KMS-11 (cell line): ENCODE results near the gene GPC1.

Source experiments
- H2AFZ ChIP-seq: fragments of 200-600 bp; sonication (generic); 2 replicates; pipeline ENCODE4 v1.6.1; 2016; ENCODE audit warnings: antibody characterized with exemption, mixed run types, low read depth
- H3K27ac ChIP-seq: fragments of 200-600 bp; sonication (generic); 2 replicates; pipeline ENCODE4 v1.6.1; 2016; ENCODE audit warnings: mild to moderate bottlenecking, mixed run types
- H3K27me3 ChIP-seq: fragments of 200-600 bp; sonication (generic); 2 replicates; pipeline ENCODE4 v1.6.1; 2017; ENCODE audit warnings: mild to moderate bottlenecking, low read depth, mixed run types, moderate library complexity; ENCODE audit not compliant: insufficient read depth
- H3K36me3 ChIP-seq: fragments of 200-600 bp; sonication (generic); 2 replicates; pipeline ENCODE4 v1.6.1; 2017; ENCODE audit warnings: mild to moderate bottlenecking, mixed run types; ENCODE audit not compliant: insufficient read depth
- H3K4me1 ChIP-seq: fragments of 200-600 bp; sonication (generic); 2 replicates; pipeline ENCODE4 v1.6.1; 2016; ENCODE audit warnings: mild to moderate bottlenecking, low read depth, mixed run types; ENCODE audit not compliant: poor library complexity, severe bottlenecking
- H3K4me2 ChIP-seq: fragments of 200-600 bp; sonication (generic); 2 replicates; pipeline ENCODE4 v1.7.0; 2016; ENCODE audit warnings: mild to moderate bottlenecking, mixed run types
- H3K4me3 ChIP-seq: fragments of 200-600 bp; sonication (generic); IDR thresholded peaks from 2 replicates; pipeline ENCODE4 v1.6.1; 2017; ENCODE audit warnings: low read depth, low read length, mixed read lengths; ENCODE audit not compliant: insufficient read depth
- H3K79me2 ChIP-seq: fragments of 200-600 bp; sonication (generic); 2 replicates; pipeline ENCODE4 v1.6.1; 2016; ENCODE audit warnings: low read depth, mixed run types; ENCODE audit not compliant: insufficient read depth
- H3K9ac ChIP-seq: fragments of 200-600 bp; sonication (generic); 2 replicates; pipeline ENCODE4 v1.6.1; 2016; ENCODE audit warnings: mild to moderate bottlenecking, mixed run types
- H4K20me1 ChIP-seq: fragments of 200-600 bp; sonication (generic); 2 replicates; pipeline ENCODE4 v1.6.1; 2016; ENCODE audit warnings: mild to moderate bottlenecking, mixed run types; ENCODE audit not compliant: insufficient read depth
- TF ChIP-seq, protein P1 (sequence below): fragments of 200-600 bp; sonication (generic); conservative IDR thresholded peaks from 2 replicates; pipeline ENCODE4 v1.6.1; 2017; ENCODE audit warnings: low read depth, mild to moderate bottlenecking, antibody characterized with exemption, low read length, moderate library complexity, mixed read lengths

The GPC1 gene

DNA sequence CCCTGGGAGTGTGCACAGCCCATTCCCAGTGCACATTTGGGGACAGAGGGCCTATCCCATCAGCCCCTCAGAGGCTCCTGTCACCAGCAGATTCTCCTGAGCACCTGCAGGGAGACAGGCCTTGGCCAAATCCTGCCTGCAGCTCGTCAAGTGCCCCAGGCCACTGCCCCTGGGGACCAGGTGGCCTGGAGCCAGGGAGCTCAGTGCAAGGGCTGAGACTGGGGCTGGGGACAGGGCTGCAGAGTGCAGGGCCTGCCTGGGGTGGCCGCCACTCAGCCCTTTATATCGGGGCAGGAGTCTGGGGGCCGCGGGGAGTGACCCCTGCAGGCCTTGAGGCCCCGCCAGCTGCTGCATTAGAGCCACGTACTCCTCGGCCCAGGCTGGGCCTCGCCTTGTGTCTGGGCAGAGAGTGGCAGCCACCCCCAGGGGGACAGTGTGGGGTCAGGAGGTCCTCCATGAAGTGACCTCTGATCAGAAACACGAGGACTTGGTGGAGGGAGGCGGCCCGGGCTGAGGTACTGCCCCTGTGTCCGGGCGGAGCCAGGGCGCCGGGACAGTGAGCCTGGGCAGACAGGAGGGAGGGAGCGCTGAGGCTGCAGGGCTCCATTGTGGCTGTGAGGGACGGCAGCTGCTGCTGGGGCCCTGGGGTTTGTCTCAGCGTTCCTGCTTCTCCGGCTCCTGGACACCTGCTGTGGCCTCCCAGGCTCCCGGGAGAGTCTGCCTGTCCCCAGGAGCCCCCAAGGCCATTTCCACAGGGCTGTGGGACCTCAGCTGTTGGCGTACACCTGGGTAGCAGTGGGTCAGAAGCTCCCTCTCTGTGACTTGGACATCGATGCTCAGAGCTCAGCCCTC is 24.2 kb downstream of the GPC1 start:
- H3K4me2 ChIP-seq: no peak overlapping the region

DNA sequence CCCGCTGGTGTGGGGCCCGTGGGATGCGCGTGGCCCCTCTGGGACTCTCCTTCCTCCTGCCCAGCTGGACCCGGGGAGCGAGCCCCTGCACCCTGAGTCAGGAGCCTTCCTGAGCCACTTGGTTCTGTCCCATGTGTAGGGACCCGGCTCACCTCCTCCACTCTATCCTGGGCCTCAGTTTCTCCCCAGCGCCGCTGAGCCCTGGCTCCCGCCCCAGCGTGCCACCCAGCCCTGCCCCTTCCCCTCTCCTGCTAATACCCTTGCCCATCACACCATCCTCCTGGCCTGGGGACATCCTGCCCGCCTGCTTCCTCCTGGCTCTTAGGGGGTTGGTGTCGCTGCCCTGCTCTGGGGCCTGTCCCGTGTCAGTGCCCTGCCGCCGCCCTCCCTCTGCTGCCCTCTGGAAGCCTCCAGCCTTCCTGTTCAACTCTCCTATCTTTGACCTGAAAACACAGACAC is 24.8 kb downstream of the GPC1 start:
- no peak overlapping the region for H2AFZ ChIP-seq
- H3K27ac ChIP-seq: no peak overlapping the region
- H3K36me3 ChIP-seq: no peaks in the 10 kb centered on the region
- TF ChIP-seq, protein P1, sequence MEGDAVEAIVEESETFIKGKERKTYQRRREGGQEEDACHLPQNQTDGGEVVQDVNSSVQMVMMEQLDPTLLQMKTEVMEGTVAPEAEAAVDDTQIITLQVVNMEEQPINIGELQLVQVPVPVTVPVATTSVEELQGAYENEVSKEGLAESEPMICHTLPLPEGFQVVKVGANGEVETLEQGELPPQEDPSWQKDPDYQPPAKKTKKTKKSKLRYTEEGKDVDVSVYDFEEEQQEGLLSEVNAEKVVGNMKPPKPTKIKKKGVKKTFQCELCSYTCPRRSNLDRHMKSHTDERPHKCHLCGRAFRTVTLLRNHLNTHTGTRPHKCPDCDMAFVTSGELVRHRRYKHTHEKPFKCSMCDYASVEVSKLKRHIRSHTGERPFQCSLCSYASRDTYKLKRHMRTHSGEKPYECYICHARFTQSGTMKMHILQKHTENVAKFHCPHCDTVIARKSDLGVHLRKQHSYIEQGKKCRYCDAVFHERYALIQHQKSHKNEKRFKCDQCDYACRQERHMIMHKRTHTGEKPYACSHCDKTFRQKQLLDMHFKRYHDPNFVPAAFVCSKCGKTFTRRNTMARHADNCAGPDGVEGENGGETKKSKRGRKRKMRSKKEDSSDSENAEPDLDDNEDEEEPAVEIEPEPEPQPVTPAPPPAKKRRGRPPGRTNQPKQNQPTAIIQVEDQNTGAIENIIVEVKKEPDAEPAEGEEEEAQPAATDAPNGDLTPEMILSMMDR: no peak
- H3K4me3 ChIP-seq: no peak overlapping the region
- H4K20me1 ChIP-seq: no peaks in the 10 kb centered on the region
- H3K9ac ChIP-seq: no peak overlapping the region
- no peaks in the 10 kb centered on the region for H3K79me2 ChIP-seq
- no peaks in the 10 kb centered on the region for H3K4me1 ChIP-seq
- H3K4me2 ChIP-seq: no peak overlapping the region
- peaks cover 15% of the 10 kb centered on the region for H3K27me3 ChIP-seq

More for the DNA sequence above, 24.2 kb downstream of the GPC1 start:
- Histone ChIP-seq H3K79me2 (no peaks in the 10 kb centered on the region), H3K4me3 (no peak overlapping the region), H3K9ac (no peak overlapping the region), H3K36me3 (no peaks in the 10 kb centered on the region), H3K4me1 (no peaks in the 10 kb centered on the region), H4K20me1 (no peaks in the 10 kb centered on the region), H3K27me3 (peaks cover 22% of the 10 kb centered on the region), H2AFZ (no peak overlapping the region), H3K27ac (no peak overlapping the region)
- TF ChIP-seq, protein P1: no peak

DNA sequence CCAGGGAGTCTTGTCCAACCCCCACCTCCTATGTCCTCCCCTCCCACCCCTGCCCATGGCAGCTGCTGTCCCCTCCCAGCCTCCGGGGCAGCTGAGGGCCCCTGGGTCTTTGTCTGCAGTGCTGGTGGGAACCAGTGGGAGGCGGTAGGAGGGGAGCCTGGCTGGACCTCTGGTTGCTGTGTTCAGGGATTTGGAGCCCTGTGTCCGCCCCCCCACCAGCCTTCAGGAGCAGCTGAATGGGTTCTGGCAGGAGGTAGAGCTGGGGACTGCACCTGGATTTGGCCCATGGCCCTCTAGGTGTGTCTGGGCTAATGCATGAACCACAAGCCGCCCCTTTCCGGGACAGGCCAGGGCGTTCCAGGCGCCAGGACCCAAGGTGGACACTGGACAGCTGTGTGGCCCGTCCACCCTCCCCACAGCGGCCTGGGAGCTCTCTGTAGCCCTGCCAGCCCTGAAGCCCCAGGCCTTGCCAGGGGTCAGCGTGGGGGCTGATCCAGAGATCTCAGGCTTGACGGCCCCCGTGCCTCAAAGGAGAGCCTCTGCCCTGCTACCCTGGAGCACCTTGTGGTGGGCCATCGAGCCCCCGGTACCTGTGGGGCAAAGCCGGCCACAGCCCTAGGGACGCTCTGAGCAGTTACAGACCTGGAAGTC is 25.4 kb downstream of the GPC1 start:
- H3K4me3 ChIP-seq: no peak overlapping the region
- no peaks in the 10 kb centered on the region for H3K4me1 ChIP-seq
- no peaks in the 10 kb centered on the region for H3K36me3 ChIP-seq
- peaks cover 10% of the 10 kb centered on the region; the same call in 1 of the 2 replicates for H3K27me3 ChIP-seq
- TF ChIP-seq, protein P1: no peak
- H2AFZ ChIP-seq: no peak overlapping the region
- no peaks in the 10 kb centered on the region for H4K20me1 ChIP-seq
- no peak overlapping the region for H3K4me2 ChIP-seq
- H3K27ac ChIP-seq: no peak overlapping the region
- H3K79me2 ChIP-seq: no peaks in the 10 kb centered on the region
- no peak overlapping the region for H3K9ac ChIP-seq

DNA sequence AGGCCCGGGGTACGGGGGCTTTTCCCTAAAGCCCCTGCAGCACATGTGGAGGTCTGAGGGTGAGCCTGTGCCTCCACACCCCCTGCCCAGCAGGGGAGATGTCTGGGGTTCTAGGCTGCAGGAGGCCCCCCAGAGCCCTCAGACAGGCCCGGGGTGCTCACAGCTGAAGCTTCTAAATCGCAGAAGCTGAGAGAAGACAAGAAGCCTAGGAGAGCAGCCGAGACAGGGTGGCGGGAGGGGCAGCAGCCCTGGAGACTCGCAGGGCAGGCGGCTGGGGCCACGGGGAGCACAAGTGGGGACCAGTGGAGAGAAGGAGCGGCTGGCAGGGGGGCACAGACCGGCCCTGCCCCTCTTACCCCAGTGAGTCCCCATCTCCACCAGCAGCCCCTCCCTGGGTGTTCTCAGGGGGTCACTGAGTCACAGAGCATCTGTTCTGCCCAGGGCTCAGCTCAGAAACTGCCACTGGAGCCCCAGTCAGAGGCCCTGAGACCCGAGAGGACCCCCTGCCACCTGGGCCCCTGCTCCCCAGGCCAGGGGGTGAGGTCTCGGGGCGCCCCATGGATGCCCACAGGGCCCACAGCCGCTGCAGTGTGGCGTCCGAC is 26.1 kb downstream of the GPC1 start:
- H3K27me3 ChIP-seq: peaks cover 10% of the 10 kb centered on the region; the same call in 1 of the 2 replicates
- H3K36me3 ChIP-seq: no peaks in the 10 kb centered on the region
- H3K27ac ChIP-seq: no peak overlapping the region
- no peak overlapping the region for H3K9ac ChIP-seq
- TF ChIP-seq, protein P1: no peak
- no peak overlapping the region for H3K4me3 ChIP-seq
- H4K20me1 ChIP-seq: no peaks in the 10 kb centered on the region
- H3K79me2 ChIP-seq: no peaks in the 10 kb centered on the region
- no peak overlapping the region for H2AFZ ChIP-seq
- no peak overlapping the region for H3K4me2 ChIP-seq
- no peaks in the 10 kb centered on the region for H3K4me1 ChIP-seq
